NB4 (cell line): ENCODE results near the gene LCORL.

Experiments used
- CTCF ChIP-seq: IDR thresholded peaks from one replicate; pipeline ENCODE4 v1.5.1; 2012; ENCODE audit warnings: low read depth, low read length
- MAX ChIP-seq: IDR thresholded peaks from 2 replicates; pipeline ENCODE4 v1.6.1; 2011; ENCODE audit warnings: low read depth, low read length
- POLR2A ChIP-seq: IDR thresholded peaks from 2 replicates; pipeline ENCODE4 v1.6.1; 2011; ENCODE audit warnings: mild to moderate bottlenecking; ENCODE audit not compliant: insufficient read length; ENCODE audit errors: extremely low read depth

- TF ChIP-seq POLR2A (no peak), MAX (no peak), CTCF (no peak)
Observed at GRCh38 chr4:17859793-17860406, 161.7 kb downstream of the LCORL start.
